HG03280 (cell line): ENCODE data around the gene AOC2.

ENCODE experiments used
- ATAC-seq: cut with Tn5 transposase; IDR thresholded peaks from one replicate; pipeline ENCODE4 v1.9.1; 2021; ENCODE audit warnings: mild to moderate bottlenecking, moderate library complexity; ENCODE audit not compliant: unreplicated experiment

Gene AOC2, protein sequence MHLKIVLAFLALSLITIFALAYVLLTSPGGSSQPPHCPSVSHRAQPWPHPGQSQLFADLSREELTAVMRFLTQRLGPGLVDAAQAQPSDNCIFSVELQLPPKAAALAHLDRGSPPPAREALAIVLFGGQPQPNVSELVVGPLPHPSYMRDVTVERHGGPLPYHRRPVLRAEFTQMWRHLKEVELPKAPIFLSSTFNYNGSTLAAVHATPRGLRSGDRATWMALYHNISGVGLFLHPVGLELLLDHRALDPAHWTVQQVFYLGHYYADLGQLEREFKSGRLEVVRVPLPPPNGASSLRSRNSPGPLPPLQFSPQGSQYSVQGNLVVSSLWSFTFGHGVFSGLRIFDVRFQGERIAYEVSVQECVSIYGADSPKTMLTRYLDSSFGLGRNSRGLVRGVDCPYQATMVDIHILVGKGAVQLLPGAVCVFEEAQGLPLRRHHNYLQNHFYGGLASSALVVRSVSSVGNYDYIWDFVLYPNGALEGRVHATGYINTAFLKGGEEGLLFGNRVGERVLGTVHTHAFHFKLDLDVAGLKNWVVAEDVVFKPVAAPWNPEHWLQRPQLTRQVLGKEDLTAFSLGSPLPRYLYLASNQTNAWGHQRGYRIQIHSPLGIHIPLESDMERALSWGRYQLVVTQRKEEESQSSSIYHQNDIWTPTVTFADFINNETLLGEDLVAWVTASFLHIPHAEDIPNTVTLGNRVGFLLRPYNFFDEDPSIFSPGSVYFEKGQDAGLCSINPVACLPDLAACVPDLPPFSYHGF

DNA sequence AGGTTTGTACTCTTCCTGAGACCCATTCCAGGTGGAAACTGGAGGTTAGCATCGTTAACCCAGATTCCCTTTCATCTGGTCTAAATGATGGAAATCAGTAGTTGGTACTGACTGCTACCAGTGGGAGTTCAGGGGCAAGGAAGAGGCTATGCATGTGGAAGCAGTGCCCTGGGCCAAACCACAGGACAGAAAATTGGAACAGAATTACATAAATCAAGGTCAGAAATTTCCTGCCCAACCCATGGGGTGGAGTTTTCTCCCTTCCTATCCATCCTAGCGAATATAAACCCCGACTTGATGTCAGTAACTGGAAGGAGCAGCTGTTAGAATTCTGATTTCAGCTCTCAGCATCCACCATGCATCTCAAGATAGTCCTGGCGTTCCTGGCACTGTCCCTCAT lies at the start of gene AOC2:
AOC2 (plus strand) TSS at position 310 of the 400 bp plus-strand sequence; CDS start at position 357, 47 bp downstream.
- no peak for ATAC-seq

DNA sequence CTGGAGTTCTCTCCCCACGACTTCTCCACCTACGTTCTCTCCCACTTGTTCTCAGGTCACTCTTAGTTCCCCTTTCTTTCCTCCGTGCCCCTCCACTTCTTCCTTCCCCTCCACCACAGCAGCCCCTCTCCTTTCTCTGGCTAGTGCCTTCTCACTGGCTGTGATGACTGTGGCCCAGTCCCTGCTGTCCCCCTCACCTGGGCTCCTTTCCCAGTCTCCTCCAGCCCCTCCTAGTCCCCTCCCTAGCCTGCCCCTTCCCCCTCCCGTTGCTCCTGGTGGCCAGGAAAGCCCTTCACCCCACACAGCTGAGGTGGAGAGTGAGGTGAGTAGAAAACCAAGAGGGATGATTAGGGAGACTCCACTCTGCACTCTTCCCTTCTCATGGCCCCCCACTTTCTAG lies 49.3 kb upstream of the AOC2 start:
- no peak for ATAC-seq

DNA sequence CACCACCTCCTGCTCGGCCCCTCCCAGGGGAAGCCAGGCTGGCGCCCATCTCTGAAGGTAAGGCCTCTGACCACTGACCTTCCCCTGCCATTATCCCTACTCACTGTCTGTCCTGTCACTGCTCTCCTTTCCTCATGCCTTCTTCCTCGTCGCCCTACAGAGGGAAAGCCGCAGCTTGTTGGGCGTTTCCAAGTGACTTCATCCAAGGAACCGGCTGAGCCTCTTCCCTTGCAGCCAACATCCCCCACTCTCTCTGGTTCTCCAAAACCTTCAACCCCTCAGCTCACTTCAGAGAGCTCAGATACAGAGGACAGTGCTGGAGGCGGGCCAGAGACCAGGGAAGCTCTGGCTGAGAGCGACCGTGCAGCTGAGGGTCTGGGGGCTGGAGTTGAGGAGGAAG lies 48.9 kb upstream of the AOC2 start:
- ATAC-seq = no peak

DNA sequence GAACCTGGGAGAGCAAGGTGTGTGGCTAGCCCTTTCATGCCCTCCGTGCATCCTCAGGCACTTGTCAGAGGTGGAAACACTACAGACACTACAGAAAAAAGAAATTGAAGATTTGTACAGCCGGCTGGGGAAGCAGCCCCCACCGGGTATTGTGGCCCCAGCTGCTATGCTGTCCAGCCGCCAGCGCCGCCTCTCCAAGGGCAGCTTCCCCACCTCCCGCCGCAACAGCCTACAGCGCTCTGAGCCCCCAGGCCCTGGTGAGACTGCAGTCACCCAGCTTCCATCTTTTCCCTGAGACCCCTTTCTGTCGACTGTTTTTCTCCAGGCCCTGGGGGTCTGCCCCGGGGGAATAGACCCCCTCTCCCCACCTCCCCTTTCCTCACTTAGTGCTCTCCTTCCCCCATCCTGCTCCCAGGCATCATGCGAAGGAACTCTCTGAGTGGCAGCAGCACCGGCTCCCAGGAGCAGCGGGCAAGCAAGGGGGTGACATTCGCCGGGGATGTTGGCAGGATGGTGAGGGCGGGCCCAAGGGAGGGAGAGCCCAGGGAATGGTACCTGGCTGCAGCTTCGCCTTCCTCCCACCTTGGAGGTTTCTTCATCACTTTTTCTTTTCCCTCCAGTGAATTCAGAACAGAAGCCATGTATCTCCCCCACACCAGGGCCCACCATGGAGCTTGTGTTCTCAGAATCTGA lies 48.2 kb upstream of the AOC2 start:
- ATAC-seq = no peak

DNA sequence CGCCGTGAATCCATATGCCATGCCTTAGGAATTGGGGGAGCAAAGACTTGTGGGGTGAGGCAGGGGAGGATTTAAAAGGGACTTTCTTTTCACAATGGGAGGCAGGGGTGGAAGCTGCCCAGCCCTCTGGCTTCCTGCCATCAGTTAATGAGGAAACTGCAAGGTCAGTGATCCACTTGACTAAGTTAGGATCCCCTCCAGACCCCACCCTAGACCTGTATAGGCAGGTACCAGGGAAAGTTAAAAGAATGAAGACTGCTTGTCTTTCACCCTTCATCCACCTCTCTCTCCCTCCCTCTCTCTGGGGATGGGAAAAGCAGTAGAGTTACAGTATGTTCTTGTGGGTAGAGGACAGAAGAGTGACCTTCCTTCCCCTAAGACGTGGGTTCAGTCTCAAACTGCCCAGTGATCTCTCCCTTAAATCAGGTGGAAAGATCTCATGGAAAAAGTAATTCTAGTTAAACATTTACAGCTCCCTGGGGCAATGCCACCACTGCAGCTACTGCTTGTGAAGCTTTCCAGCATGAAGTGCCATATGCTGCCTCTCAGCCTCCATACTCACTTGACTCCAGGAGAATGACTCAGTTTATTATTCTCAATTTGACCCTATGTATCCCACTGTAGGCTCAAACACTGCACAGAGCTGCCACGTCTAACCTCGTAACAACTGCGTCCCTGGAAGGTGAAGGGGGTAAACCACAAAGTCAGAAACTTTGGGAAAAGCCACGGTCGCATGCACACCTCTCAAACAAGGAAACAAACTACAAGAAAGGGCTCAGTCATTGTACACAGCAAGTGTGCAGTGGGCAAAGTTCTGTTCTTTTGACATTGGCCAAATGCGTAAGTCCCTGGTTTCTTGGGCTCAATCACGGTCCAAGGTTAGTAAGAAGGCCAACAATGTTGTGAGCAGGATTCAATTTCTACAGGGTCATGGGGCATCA lies 47.0 kb upstream of the AOC2 start:
- no peak for ATAC-seq

DNA sequence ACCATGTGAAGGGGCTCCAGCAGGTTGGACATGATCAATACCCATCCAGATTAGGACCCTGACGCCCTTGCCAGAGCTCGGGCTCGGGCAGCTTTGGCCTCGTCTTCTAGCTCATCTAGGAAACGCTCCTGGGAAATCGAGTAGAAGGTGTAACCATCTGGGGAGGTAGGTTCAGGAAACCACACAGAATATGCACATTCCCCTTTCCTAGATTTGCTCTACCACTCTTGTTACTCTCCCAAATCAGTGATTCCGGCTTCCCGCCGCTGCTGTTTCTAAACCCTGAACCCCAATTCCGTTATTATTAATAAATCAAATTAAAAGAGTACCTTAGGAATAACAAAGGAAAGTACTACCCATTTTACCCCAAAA lies 46.4 kb upstream of the AOC2 start:
- ATAC-seq = no peak

DNA sequence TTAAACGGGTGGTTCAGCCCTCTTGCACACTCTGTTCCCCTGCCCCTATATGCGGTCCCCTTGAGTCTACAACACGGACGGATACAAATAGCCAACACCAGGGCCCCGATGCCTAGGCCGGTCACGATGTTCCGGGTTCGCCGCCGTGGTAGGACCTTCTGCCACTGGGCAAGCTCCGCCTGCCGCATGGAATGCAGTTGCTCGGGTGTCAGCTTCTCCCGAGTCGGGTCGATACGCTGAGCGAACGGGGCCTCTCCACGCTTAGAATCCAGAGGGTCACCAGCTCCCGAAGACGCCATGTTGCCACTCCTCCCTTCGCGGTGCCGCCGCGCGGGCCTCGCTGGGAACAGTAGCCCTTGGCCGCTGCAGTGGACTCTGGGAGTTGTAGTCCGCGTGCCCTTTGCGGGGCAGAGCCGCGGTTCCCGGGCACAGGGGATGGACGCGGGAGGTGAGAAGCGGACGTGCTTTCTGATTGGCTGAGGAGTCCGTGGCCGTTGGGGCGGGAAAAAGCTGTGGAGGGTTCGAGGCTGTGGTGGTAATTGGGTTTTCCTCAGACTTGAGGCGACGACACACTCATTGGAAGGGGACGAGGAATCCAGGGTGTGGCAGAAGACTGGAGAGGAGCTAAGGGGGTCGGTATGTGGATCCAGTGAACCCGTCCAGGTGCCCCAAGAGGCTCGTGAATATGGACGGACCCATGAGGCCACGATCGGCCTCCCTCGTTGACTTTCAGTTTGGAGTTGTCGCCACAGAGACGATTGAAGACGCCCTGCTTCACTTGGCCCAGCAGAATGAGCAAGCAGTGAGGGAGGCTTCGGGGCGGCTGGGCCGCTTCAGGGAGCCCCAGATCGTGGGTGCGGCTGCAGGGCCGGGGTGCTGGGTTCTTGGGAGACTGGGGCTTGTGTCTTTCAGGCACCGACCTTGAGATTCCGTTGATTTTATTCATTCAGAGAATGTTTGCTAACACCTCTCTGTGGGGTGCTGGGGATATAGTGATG lies 45.7 kb upstream of the AOC2 start, which contains the start of the genes CNTD1 and COA3:
CNTD1 (plus strand) TSS at position 479 of the 998 bp plus-strand sequence; CDS start at position 686, 207 bp downstream.
COA3 (minus strand) TSS at position 322 of the 998 bp plus-strand sequence; CDS start at position 299, 23 bp downstream.
- peak; percentile 93 for ATAC-seq

DNA sequence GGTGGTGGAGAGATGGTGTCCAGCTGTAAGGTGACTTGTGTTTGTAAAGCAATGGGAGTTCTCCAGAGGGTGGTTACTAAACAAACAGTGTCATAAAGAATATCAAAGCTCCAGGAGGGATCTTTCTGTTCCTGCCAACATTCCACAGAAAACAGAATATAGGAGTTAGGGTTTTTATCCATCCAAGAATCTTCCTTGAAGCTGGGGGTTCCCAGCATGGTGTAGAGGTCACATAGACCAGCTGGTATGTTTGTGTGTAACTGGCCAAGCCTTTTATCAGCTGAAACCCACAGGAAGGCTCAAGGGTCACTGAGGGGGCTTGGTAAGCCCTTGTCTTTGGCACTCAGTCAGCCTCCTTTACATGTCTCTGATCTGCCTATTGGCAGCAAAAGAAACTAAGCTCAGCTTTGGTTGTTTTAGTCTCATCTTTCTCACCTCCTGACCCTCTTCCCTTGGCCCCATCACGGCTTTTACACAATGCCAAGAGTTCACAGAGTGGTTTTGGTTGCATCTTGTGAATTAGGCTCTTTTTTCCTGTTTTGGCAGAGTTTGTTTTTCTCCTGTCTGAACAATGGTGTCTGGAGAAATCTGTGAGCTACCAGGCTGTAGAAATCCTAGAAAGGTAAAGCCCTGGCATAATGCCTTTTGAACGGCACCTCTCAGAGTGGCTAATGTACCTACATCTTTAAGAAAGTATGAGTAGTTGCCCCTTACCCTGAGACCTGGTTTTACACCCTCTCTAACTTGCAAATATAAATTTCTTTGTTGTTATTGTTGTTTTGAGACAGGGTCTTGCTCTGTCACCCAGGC lies 41.1 kb upstream of the AOC2 start:
- no peak for ATAC-seq

DNA sequence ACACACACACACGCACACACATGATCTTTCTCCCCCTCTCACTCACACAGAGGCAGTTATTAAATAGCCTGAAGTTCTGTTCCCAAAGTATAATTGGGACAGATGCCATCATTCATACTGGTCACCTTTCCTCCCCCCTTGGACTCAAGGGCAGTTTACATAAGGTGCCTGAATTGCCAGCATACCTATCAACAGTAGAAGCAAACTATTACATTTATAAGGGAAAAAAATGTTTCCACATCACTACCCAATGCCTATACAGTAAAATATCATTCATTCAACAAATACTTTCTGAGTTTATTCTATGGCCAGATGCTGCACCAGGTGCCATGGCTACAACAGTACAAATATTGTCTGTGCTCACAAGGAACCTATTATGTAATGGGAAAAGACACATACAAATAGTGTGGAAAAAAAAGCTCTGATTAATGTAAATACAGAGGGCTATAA lies 39.4 kb upstream of the AOC2 start:
- no peak for ATAC-seq

DNA sequence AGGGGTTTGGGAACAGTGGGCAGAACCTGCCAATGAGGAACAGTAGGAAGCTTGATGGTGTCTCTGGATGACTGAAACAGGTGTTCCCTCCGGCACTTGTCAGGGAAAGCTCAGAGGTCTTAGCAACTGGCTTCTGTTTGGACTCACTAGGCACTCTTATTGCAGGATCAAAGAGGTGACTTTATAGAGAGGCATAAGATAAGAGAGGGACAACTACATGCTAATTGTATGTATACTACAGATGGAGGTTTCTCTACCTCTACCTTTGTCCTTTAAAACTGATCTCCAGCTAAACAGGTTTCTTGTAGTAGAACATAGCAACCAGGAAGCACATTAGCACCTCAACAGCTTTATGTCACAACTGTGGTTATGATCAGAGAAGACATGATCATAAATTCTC lies 38.1 kb upstream of the AOC2 start:
- no peak for ATAC-seq

DNA sequence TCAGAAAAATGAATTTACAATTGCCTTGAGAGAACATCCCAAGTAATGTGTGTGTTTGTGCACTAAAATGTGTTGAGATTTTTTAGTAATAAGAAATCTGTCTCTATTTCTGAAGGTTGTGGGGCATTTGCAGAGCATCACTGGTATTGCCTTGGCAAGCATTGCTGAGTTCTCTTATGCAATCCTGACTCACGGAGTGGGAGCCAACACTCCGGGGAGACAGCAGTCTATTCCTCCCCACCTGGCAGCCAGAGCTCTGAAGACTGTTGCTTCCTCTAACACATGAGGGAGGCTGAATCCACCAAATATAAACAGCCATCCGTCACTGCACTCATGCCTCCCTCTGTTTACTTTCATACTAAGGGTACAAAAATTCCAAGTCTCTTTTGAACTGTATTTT lies 35.1 kb upstream of the AOC2 start:
- ATAC-seq = no peak

DNA sequence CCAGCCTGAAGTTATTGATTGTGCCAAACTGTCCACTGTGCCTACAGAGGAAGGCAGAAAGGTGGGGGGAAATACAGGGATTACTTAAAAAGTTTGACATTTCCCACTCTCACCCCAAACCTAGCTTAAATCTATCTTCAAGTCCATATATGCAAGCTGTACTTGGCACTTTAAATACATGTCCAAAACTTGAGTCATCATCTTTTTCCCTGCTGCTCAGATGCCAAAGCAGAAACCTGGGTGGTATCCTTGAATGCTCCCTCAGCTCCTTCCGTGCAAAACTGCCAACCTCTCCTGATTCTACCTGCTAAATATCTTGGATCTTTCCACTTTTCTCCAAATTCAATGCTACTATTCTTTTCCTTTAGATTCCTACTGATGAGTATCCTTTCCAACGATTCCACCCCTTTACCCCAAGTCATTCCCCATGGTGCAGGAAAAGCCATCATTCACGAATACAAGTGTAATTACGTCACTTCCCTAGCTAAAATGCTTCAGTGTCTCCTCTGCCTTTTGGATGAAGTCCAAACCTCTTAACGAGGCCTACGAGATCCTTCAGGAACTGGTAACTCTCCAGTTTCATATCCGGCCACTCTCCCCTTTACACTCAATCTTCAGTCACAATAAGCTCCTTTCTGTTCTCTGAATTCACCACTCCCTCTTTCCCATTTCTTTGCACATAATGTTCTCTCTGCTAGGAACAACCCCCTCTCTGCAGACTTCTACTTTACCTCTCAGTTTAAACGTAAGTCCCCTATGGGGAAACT lies 29.6 kb upstream of the AOC2 start:
- no peak for ATAC-seq

DNA sequence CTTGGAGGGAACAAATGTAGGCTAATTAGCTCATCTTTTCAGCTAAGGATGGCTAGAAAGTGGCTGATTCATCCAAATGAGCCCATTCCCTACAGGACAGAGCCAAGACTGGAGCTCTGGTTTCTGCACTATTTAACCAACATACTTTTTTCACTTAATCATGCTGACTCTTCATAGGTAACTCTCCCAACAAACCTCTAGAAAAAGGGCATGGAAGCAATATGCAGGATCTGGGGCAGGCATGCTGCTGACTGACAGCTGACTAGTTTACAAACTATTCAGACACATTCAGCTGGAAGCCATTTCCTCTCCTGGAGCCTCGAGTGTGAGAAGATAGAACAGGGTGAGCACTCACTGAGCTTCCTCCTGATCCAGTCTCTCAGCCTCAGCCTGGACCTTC lies 26.5 kb upstream of the AOC2 start:
- ATAC-seq = no peak

DNA sequence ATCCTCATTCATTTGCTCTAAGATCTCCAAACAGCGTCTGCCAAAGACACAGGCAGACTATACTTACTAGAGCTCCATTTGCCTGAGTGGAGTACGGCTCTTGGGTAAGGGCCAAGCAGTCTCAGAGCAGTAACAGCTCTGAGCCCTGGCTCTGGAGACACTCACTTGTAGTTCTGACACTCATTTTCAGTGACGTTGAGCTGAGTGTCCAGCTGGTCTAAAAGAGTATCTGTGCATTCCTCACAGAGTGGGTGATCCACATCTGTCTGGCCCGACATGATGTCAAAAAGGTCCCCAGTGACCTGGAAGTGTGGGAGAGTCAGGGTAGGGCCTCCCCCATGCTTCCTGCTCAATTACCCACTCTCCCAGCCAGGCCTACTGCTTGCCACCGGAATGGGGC lies 26.0 kb upstream of the AOC2 start:
- ATAC-seq = no peak

DNA sequence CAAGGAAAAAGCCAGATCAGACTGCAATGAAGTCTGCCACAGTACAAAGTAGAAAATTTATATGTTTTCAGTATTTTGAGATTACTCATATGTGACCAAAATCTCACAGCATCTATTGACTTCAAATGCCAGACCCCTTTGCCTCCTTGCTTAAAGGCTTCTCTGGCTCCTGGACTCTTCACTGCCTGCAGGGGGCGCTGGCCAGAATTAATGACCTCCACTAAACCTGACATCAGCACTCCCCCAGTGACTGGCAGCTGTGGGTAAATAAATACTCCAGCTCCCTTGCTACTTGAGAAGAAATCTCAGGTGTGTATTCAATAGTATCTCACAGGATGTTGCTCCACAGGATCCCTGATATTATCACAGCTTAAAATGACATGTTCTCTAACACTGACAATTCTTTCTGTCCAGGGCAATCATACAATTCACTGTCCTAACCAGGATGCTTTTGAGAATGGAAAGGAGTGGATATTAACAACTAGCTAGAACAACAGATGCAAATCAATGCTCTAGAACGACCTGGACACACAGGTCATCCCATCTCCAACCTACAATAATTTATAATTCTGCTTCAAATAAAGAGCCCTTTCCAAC lies 24.3 kb upstream of the AOC2 start:
- ATAC-seq = no peak

DNA sequence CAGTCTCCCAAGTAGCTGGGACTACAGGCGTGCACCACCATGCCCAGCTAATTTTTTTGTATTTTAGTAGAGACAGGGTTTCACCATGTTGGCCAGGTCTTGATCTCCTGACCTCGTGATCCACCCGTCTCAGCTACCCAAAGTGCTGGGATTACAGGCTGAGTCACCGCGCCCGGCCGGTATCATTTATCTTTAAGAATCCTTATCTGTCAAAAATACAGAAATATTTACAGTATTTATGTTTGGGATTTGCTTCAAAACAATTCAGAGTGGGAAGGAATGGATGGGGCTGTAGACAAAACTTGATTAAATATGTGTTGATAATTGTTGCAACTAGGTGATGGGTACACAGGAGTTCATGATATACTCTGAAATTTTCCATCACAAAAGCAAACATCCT lies 23.2 kb upstream of the AOC2 start:
- ATAC-seq = no peak

DNA sequence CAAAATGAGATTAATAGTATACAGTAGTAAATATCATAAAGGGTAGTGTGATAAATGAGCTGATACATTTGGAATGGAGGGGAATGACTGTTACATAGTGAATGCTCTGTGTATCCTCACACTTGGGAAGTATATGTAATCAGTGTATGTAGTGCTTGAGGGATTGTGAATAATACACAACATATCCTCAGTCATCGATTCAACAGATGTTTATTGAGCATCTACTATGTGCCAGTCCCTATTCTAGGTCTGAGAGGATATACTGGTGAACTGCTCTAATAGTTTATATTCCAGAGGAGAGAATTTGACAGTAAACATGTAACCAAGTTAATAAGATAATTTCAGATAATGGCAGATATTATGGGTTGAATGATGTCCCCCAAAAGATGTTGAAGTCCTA lies 16.9 kb upstream of the AOC2 start:
- no peak for ATAC-seq
